Measurements from ENCODE around the gene CD40.

Gene CD40

DNA sequence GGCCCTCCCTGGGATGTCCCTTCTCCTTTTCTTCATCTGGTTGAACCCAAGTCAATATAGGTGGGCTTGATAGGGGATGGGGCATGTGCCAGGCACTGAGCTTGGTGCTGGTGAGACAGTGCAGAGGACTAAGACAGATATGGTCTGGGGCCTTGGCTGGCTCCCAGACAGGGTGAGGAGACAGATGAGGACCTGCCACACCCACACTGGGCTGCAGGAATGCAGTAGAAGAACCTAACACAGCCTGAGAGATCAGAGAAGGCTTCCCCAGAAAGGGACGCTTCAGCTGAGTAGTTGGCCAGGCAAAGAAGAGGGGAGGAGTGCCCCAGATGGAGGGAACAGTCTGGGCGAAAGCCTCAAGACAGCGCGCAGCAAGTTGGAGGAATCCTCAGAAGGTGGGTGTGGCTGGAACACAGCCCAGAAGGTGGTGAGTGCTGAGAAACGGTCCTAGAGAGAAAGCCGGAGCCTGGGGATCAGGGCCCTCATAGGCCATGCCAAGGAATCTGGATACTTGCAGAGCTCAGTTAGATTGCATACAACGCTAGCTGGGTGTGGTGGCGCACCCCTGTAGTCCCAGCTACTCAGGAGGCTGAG is 26.4 kb downstream of the CD40 start:
- no peak for DNase-seq (ENCODE audit: low read depth)
- TF ChIP-seq POLR2A (IDR thresholded peaks at IDR 0.05; ENCODE audit: extremely low read depth, insufficient read length) (no peak), MYC (IDR thresholded peaks at IDR 0.05; ENCODE audit: low read depth, low read length) (no peak), MAX (IDR thresholded peaks at IDR 0.05; ENCODE audit: low read depth, low read length) (no peak)
- TF ChIP-seq, protein P1, sequence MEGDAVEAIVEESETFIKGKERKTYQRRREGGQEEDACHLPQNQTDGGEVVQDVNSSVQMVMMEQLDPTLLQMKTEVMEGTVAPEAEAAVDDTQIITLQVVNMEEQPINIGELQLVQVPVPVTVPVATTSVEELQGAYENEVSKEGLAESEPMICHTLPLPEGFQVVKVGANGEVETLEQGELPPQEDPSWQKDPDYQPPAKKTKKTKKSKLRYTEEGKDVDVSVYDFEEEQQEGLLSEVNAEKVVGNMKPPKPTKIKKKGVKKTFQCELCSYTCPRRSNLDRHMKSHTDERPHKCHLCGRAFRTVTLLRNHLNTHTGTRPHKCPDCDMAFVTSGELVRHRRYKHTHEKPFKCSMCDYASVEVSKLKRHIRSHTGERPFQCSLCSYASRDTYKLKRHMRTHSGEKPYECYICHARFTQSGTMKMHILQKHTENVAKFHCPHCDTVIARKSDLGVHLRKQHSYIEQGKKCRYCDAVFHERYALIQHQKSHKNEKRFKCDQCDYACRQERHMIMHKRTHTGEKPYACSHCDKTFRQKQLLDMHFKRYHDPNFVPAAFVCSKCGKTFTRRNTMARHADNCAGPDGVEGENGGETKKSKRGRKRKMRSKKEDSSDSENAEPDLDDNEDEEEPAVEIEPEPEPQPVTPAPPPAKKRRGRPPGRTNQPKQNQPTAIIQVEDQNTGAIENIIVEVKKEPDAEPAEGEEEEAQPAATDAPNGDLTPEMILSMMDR (IDR thresholded peaks at IDR 0.05; ENCODE audit: low read depth, low read length) = no peak
- H3K4me3 ChIP-seq (ENCODE audit: low read depth, low read length) = no peak overlapping the region

- H3K4me3 ChIP-seq (ENCODE audit: low read depth, low read length) = no peak overlapping the region
- DNase-seq (ENCODE audit: low read depth) = no peak
- TF ChIP-seq MAX (IDR thresholded peaks at IDR 0.05; ENCODE audit: low read depth, low read length) (no peak), POLR2A (IDR thresholded peaks at IDR 0.05; ENCODE audit: extremely low read depth, insufficient read length) (no peak), MYC (IDR thresholded peaks at IDR 0.05; ENCODE audit: low read depth, low read length) (no peak)
- TF ChIP-seq, protein P1 (IDR thresholded peaks at IDR 0.05; ENCODE audit: low read depth, low read length) = no peak
Observed at GRCh38 chr20:46145713-46146112, 27.6 kb downstream of the CD40 start.

DNA sequence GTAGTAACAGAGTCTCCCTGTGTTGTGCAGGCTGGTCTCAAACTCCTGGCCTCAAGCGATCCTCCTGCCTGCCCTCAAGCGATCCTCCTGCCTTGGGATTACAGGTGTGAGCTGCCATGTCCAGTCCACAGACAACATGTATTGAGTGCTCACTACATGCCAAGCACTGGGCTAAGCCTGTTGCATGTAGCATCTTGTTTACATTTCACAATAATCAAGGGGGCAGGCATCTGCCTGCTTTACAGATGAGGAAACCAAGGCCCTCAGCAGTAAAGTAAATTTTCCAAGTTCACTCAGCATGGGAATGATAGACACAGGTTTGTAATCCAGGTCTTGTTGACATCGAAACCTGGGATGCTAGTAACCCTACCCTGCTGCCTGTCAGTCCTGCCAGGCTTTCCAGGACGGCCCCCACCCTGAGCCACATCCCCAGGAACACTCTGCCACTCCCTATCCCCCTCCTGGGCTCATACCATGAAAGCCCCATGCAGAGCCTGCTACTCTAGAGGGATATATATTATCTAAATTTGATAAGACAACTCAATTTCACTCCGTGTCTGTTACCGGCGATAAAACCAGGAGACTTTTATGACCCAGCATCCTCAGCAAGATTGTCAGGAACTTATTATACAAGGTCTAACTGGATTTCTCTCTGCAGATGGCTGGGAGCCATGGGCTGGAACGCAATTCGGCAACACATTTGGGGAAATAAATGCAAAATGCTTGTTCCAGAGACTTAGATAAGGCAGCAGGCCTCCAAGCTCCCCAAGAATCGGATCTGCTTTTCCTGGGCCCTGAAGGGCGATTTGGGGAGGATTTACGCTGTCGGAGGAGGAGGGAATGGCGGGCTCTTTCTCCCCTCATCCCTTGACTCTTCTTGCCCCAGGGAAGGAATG is 30.4 kb downstream of the CD40 start:
- no peak for DNase-seq (ENCODE audit: low read depth)
- TF ChIP-seq POLR2A (IDR thresholded peaks at IDR 0.05; ENCODE audit: extremely low read depth, insufficient read length) (no peak), MAX (IDR thresholded peaks at IDR 0.05; ENCODE audit: low read depth, low read length) (no peak), MYC (IDR thresholded peaks at IDR 0.05; ENCODE audit: low read depth, low read length) (no peak)
- TF ChIP-seq, protein P1 (IDR thresholded peaks at IDR 0.05; ENCODE audit: low read depth, low read length) = no peak

DNA sequence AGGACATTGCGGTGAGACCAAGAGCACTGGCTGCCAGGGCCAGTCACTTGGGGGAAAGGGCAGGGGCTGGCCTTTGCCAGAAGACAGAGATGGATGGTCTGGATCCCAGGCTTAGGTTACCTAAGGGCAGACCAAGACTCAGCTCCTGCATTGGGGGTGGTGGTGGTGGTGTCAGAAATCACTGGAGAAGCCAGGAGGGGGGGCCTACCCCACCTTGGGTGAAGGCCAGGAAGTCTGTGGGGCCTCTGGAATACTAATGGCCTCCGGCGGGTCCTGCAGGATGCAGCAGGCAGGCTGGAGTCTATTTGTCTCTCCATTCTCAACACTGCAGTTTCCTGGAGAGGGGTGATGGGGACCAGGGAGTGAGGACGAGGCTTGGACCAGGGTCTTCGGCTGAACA is 32.8 kb downstream of the CD40 start:
- no peak overlapping the region for H3K4me3 ChIP-seq (ENCODE audit: low read depth, low read length)
- DNase-seq (ENCODE audit: low read depth) = no peak
- TF ChIP-seq, protein P1 (IDR thresholded peaks at IDR 0.05; ENCODE audit: low read depth, low read length) = no peak

More for the DNA sequence above, 30.4 kb downstream of the CD40 start:
- no peak overlapping the region for H3K4me3 ChIP-seq (ENCODE audit: low read depth, low read length)

DNA sequence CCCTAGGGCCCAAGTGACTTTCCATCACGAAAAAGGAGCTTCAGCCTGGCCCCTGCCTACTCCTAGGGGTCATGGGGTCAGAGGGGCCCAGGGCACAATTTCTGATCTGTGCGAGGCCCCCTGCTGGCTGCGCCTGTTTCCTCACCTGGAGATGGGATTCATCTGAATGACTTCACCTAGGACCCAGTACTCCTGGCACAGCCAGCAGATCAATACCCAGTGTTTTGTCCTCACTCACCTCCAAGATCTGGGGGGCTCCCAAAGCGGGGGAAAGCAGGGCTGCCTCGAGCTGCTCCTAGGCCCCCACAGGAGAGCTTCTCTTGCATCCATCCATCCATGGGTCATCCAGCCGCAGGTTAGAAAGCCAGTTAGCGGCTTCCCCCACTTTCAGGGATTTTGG is 33.8 kb downstream of the CD40 start:
- TF ChIP-seq, protein P1 (IDR thresholded peaks at IDR 0.05; ENCODE audit: low read depth, low read length) = peak; percentile 73
- no peak for TF ChIP-seq POLR2A (IDR thresholded peaks at IDR 0.05; ENCODE audit: extremely low read depth, insufficient read length)
- TF ChIP-seq MYC (IDR thresholded peaks at IDR 0.05; ENCODE audit: low read depth, low read length) = no peak
- peak; percentile 34 for DNase-seq (ENCODE audit: low read depth)
- H3K4me3 ChIP-seq (ENCODE audit: low read depth, low read length) = no peak overlapping the region

Data from NB4 (cell line).